Stimulated activated naive CD4-positive, alpha-beta T cell (primary cell): ENCODE data around the gene ZNF80.

Experiments
- DNase-seq, 6 experiments: peaks; one replicate each; lab custom pipeline; 2025; lab: John Stamatoyannopoulos, UW

ZNF80 gene

DNA sequence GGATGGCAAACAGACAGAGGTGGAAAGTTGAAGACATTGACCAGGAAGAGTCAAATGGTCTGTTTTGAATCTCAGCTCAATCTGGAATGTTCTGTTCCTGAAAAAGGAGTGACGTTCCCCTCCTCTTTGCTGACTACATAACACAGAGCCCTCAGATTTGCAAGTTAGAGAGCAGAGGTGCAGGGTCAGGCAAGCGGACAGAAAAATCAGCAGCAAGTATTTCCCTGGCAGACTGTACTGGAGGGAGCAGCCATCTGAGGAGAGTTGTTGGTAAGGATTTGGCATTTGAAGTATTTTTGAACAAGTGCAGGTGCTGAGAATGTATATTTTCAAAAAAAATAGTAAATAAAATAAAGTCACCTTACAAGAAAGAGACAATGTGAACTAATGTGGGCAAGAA is 17.6 kb downstream of the ZNF80 start:
- DNase-seq = no peak

DNA sequence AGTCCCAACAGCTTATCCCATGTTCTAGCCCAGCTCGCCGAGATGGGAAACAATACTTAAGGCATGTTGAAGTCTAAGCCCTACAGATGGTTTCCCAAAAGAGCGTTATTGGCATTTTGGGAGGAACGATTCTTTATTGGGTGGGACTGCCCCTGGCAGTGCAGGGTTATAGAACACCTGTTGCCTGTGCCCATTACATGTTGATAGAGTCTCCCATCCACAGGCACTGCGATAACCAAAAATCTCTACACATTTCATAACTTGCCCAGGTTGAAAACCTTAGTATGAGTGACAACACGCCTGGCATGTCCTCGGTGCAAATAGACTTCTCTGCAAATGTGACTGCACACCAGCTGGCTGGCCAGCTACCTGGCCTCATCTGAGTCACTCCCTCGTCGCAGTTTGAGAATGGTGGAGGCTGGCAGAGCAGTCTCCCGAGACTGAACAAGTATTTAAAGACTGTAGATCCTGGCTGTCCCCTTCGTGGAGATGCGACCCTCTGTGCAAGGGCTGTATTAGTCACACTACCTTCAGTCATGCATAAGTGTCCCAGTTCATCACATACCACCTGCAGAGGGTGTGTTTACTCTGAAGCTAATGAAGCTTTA is 18.7 kb downstream of the ZNF80 start:
- DNase-seq = no peak

- no peak for DNase-seq
Measured at GRCh38 chr3:114218006-114218405, 19.4 kb downstream of the ZNF80 start.

- no peak for DNase-seq
Measured at GRCh38 chr3:114217266-114217665, 20.1 kb downstream of the ZNF80 start.

GRCh38 chr3:114216186-114216970 is 21.0 kb downstream of the ZNF80 start:
- DNase-seq = no peak

DNA sequence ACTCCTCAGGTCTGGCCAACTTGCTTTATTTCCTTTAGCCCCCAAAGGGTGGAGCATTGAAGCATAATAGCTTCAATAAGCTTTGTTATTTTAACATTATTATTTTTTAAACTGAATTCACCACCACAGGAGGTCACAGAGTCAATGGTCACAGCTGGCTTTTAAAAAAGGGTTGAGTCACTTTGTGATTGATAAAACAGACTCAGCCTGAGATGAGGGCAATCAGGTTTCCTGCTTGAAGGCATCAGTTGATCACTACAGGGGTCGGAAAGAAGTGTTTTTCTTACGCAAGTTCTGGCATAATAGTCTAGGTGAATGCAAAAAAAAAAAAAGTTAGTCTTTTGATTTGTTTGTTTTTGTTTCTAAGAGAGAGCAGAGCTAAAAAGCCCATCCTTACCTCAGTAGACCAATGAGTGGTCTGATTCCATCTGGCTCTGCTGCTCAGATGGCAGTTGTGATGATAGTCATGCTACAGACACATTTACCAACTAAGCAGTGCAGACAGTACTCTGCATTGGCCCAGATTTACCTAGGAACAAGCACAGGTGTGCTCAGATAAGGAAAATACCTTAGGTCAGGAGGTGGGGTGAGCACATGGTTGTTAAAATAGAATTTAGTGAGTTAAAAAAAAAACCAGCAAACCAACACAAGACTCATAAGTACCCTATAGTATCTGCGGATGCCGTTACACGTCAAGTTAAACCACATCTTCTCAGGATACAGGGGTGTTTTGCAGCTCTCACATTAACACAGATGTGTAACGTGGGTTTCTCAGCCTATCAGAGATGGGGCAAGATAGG is 22.6 kb downstream of the ZNF80 start:
- DNase-seq = peak in 4 of 6 experiments; percentile 27 to 84 (median 78)

- DNase-seq = peak; percentile 26 to 89 (median 64)
Measured at GRCh38 chr3:114213627-114214541, 23.5 kb downstream of the ZNF80 start.

GRCh38 chr3:114213292-114213626 is 24.1 kb downstream of the ZNF80 start:
- no peak for DNase-seq

DNA sequence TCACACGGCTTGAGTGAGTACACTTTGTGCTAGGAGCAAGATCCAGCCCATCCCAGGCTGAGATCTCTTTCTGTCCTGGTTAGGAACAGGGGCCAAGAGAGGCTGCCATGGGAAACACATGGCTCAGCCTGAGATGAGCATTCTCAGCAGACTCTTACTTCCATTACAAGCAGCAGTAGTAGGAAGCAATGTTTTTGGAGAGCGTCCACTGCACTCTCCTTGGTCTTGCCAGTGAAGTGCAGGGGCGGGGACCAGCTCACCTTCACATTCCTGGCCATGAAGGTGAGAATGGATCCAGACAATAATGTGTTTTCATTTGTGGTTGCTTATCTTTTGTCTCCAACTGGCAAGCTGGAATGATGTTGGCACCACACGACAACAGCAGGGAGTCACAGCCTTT is 24.7 kb downstream of the ZNF80 start:
- DNase-seq = no peak

GRCh38 chr3:114207768-114208167 is 29.6 kb downstream of the ZNF80 start:
- no peak for DNase-seq

DNA sequence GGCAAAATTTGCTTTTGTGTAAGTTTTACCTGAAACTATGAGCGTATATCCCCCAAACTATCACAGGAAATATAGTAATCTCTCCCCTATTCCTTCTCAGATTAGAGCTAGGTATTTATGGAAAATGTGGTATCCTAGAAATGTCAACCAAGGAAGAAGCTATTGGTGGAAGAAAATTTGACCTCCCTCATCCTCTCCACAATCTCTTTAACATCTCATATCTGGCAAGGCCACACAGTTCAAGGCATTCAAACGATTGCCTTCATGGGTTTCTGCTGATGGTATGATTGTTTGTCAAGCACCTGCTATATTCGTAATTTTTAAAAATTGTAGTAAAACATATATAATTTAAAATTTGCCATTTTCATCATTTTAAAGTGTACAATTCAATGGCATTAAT is 31.0 kb downstream of the ZNF80 start:
- no peak for DNase-seq

GRCh38 chr3:114205541-114205940 is 31.8 kb downstream of the ZNF80 start:
- no peak for DNase-seq

DNA sequence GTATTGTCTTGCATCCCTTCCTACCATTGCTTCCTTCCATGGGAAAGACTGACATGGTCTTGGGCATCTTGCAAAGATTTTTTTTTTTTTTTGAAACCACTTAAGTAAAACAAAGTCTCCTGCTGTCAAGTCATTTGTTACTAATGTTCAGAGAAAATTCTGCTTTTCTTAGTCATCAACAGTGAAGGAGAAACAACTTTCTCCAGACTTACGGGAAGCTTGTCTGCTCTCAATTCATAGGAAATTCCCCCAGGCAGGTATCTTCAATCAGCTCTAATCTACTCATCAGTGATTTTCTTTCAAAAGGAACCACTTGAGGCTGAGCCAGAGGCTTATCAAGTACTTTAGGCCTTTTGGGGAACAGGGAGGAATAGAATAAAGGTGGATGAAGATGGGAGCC is 42.6 kb downstream of the ZNF80 start:
- DNase-seq = no peak

DNA sequence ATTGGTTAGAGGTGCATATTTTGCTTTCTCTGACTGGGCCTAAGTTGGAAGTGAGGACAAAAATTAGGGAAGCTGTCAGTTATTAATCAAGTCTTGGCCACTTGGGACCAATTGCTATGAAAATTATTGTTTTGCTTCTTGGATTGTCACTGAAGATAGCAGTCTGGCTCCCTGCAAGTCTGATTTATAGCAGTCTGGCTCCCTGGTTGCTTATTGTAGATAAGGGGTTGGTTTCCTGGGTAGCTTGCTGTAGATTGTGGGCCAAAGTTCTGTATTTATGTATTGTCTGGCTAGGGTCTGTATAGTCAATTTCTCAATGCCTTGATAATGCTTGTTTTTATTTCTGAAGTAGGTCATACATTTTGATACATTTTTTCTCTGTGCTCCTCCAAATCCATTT is 45.2 kb downstream of the ZNF80 start:
- DNase-seq = no peak

- DNase-seq = no peak
Measured at GRCh38 chr3:114186501-114186900, 50.9 kb downstream of the ZNF80 start.
